HepG2 (cell line): ENCODE data around the gene MCC.

Source experiments
- EP300 ChIP-seq, 3 experiments: sonication (generic) in 1 of 3; formaldehyde crosslinking in 1 of 3; IDR thresholded peaks; 2 replicates each; pipeline versions ENCODE4 v1.5.1 to v1.6.1; 2011 to 2020; ENCODE audit warnings: low read depth in 2 of 3, low read length in 2 of 3, borderline replicate concordance in 1 of 3, improper control_type of control experiment in 1 of 3, mild to moderate bottlenecking in 1 of 3, missing genetic modification reagents in 1 of 3, moderate library complexity in 1 of 3
- KLF16 ChIP-seq, 2 experiments: sonication (generic) in 1 of 2; formaldehyde crosslinking in 1 of 2; IDR thresholded peaks; 2 replicates each; pipeline versions ENCODE4 v1.6.1 to v1.8.0; 2016 to 2023; ENCODE audit warnings: missing genetic modification reagents in 2 of 2, missing compliant biosample characterization in 1 of 2

- TF ChIP-seq KLF16 (CRISPR knock-in tag; IDR thresholded peaks at IDR 0.05) (no peak), EP300 (IDR thresholded peaks at IDR 0.05; ENCODE audit: low read depth in 2 of 2, low read length in 2 of 2) (no peak), EP300 (CRISPR knock-in tag; IDR thresholded peaks at IDR 0.05; ENCODE audit: borderline replicate concordance) (no peak)
These were observed 191.6 kb downstream of the MCC start for GRCh38 chr5:113296676-113297075.
